Breast epithelium (tissue), 3 donors: ENCODE results near the gene FKTN.

Source experiments
- POLR2A ChIP-seq: fragments of 450-650 bp; IDR thresholded peaks from one replicate; pipeline ENCODE4 v1.6.1; 2016; ENCODE audit warnings: antibody characterized with exemption, mild to moderate bottlenecking, moderate library complexity
- POLR2AphosphoS5 ChIP-seq, 3 donors: sonication (generic); formaldehyde crosslinking; IDR thresholded peaks; one replicate each; pipeline ENCODE4 v1.6.1; 2017; ENCODE audit warnings: antibody characterized with exemption in 3 of 3
- TF ChIP-seq, protein P1 (sequence below), 3 donors: fragments of 450-650 bp; IDR thresholded peaks; one replicate each; pipeline ENCODE4 v1.5.1; 2016 to 2017; ENCODE audit warnings: antibody characterized with exemption in 3 of 3, mild to moderate bottlenecking in 3 of 3, moderate library complexity in 3 of 3

GRCh38 chr9:105670775-105671174 lies 112.8 kb downstream of the FKTN start:
- TF ChIP-seq POLR2AphosphoS5 (IDR thresholded peaks at IDR 0.05), result no peak
- TF ChIP-seq, protein P1, sequence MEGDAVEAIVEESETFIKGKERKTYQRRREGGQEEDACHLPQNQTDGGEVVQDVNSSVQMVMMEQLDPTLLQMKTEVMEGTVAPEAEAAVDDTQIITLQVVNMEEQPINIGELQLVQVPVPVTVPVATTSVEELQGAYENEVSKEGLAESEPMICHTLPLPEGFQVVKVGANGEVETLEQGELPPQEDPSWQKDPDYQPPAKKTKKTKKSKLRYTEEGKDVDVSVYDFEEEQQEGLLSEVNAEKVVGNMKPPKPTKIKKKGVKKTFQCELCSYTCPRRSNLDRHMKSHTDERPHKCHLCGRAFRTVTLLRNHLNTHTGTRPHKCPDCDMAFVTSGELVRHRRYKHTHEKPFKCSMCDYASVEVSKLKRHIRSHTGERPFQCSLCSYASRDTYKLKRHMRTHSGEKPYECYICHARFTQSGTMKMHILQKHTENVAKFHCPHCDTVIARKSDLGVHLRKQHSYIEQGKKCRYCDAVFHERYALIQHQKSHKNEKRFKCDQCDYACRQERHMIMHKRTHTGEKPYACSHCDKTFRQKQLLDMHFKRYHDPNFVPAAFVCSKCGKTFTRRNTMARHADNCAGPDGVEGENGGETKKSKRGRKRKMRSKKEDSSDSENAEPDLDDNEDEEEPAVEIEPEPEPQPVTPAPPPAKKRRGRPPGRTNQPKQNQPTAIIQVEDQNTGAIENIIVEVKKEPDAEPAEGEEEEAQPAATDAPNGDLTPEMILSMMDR (IDR thresholded peaks at IDR 0.05), result no peak
- no peak for TF ChIP-seq POLR2A
